PC-3 (cell line): Measurements from ENCODE around the gene PRELID2.

Experiments
- EZH2 ChIP-seq: fragments of 300-600 bp; sonication (generic); IDR thresholded peaks from one replicate; pipeline ENCODE4 v1.6.1; 2017; ENCODE audit warnings: antibody characterized with exemption, mild to moderate bottlenecking, low read length; ENCODE audit not compliant: unreplicated experiment
- EZH2phosphoT487 ChIP-seq: fragments of 300-600 bp; sonication (generic); IDR thresholded peaks from 2 replicates; pipeline ENCODE4 v1.6.1; 2018; ENCODE audit warnings: mild to moderate bottlenecking, antibody characterized with exemption, low read length, borderline replicate concordance
- TF ChIP-seq, protein P1 (sequence below): fragments of 300-600 bp; sonication (generic); conservative IDR thresholded peaks from 2 replicates; pipeline ENCODE4 v1.5.1; 2017; ENCODE audit warnings: antibody characterized with exemption, low read depth, mild to moderate bottlenecking, low read length

DNA sequence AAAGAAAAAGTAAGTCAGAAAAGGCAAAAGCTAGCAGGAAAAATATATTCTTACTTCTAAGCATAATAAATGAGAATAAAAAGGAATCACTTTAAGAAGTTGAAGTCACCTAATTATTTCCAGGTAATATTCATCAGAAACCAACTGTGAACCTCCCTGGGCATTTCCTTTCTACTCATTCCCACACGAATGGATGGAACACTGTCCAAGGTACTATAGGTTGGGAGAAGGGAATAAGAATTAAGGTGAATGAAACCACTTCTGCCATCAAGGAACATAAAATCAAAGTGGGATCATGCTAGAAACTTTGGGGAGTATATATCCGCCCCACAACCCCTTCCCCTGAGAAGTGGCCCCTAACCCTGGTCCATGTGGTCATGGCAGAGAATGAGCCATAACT is 41.6 kb downstream of the PRELID2 start:
- TF ChIP-seq, protein P1, sequence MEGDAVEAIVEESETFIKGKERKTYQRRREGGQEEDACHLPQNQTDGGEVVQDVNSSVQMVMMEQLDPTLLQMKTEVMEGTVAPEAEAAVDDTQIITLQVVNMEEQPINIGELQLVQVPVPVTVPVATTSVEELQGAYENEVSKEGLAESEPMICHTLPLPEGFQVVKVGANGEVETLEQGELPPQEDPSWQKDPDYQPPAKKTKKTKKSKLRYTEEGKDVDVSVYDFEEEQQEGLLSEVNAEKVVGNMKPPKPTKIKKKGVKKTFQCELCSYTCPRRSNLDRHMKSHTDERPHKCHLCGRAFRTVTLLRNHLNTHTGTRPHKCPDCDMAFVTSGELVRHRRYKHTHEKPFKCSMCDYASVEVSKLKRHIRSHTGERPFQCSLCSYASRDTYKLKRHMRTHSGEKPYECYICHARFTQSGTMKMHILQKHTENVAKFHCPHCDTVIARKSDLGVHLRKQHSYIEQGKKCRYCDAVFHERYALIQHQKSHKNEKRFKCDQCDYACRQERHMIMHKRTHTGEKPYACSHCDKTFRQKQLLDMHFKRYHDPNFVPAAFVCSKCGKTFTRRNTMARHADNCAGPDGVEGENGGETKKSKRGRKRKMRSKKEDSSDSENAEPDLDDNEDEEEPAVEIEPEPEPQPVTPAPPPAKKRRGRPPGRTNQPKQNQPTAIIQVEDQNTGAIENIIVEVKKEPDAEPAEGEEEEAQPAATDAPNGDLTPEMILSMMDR, result no peak
- TF ChIP-seq EZH2 (no peak), EZH2phosphoT487 (no peak)
